GM18499 (cell line): ENCODE results near the gene ATP5F1C.
"Not testable (repeated sequence)": the region's sequence is repeated elsewhere in the genome, so short reads cannot be mapped to it uniquely, and the experiment has no call there.

Experiments
- ATAC-seq: cut with Tn5 transposase; IDR thresholded peaks from one replicate; pipeline ENCODE4 v1.9.1; 2021; ENCODE audit warnings: moderate number of reproducible peaks; ENCODE audit not compliant: insufficient read depth, unreplicated experiment

The ATP5F1C gene

GRCh38 chr10:7792541-7792940 is 4.6 kb downstream of the ATP5F1C start:
- ATAC-seq: no peak

- ATAC-seq: no peak
Measured at GRCh38 chr10:7794251-7795026, 6.5 kb downstream of the ATP5F1C start.

DNA sequence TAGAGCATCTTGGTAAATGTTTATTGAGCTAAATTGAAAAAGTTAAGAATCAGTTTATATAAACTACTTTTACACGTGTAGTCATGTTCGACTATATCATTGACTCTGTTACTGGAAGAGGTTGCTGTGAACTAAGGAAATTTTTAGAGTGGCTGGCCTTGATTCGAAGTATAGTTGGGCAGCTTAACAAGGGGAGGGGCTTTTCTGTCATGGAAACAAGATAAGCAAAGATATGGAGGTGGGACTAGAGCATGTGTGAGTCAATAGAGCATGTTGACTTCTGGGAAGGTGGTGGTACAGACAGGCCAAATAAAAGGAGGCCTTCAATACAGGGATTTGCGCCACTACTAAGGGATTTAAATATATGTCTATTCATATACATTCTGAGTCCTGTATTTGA is 7.6 kb downstream of the ATP5F1C start:
- no peak for ATAC-seq

GRCh38 chr10:7797582-7797981 is 9.6 kb downstream of the ATP5F1C start:
- ATAC-seq: no peak

DNA sequence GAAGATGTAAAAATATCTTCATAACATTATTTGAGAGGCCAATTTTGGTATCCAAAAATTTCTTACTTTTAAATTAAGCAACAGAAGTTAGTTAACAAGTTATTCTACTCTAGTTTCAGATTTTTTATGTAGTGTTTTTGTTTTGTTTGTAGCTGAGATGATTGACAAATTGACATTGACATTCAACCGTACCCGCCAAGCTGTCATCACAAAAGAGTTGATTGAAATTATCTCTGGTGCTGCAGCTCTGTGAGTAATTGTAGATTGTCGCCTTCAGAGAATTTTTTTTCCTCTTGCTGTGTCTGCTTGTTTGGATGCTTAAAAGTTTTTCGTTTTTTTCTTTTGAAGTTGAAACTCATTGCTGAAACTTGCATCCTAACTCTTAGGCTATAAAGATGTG is 14.6 kb downstream of the ATP5F1C start:
- no peak for ATAC-seq

DNA sequence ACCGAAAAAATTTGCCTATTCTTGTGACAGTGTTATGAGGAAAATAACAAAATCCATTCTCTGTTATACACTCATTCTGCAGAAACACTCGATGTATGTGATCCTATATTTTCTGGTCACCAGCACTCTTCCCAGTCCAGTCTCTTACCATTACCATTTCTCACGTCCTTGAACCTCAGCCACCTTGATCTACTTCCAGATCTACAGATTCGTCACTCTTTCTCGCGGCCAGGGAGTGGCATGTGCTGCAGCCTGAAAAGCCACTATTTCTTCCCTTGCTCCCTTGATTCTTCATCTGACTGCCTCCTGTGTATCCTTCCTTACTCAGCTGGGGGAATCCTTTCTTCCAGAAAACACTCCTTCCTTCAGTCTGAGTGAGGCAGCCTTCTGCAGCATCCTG is 16.2 kb downstream of the ATP5F1C start:
- no peak for ATAC-seq

GRCh38 chr10:7804741-7805140 is 16.8 kb downstream of the ATP5F1C start:
- ATAC-seq: no peak

- no peak for ATAC-seq
Measured at GRCh38 chr10:7808686-7809267, 20.8 kb downstream of the ATP5F1C start.

DNA sequence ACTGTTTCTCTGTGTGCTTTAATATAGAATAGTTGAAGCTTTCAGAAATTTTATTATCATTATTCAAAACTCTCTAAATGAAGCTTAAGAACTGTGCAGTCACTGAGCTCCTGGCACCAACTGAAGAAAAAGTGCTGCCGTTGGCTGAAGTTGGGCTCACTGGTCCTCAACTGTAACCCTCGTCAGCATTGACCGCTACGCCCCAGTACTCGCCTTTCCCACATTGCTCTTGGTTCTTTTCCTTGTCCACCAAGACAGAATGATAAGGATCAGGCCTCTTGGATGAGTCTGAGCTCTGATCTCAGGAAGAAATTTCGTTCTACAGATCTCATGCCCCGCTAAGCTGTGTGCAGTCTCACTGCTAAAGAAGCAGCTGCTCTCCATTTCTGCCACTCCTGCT is 22.5 kb downstream of the ATP5F1C start:
- ATAC-seq: no peak

- ATAC-seq: no peak
Measured at GRCh38 chr10:7811000-7811399, 23.0 kb downstream of the ATP5F1C start.

DNA sequence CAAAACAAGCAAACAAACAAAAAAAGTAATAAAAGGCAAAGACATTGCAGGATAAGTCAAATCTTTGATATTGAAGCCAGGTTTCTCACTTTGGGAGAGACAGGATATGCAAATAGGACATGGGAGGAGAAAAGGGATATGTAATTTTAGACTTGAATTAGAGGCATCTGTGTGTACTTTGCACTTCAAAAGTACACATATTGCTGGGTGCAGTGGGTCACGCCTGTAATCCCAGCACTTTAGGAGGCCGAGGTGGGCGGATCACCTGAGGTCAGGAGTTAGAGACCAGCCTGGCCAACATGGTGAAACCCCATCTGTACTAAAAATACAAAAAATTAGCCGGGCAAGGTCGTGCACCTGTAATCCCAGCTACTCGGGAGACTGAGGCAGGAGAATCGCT is 23.8 kb downstream of the ATP5F1C start:
- not testable (repeated sequence) for ATAC-seq

DNA sequence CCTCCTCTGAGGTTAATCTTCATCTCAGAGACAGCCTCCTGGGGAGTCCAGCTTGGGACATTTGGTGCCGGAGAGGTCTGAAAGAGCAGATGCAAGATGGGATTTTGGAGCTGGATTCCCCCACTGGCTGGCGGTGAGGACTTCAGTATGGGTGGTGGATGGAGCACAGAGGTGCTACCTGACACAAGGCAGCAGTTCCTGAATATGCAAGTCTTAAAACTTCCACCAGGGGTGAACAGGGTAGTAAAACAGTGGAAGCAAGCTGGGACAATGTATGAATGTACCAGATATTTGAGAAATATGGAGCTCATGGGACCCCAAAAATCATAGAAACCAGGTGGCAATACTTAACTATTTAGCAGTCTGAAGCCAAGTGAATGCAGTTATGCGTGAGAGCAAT is 25.5 kb downstream of the ATP5F1C start:
- no peak for ATAC-seq

GRCh38 chr10:7817576-7817975 is 29.6 kb downstream of the ATP5F1C start:
- no peak for ATAC-seq

DNA sequence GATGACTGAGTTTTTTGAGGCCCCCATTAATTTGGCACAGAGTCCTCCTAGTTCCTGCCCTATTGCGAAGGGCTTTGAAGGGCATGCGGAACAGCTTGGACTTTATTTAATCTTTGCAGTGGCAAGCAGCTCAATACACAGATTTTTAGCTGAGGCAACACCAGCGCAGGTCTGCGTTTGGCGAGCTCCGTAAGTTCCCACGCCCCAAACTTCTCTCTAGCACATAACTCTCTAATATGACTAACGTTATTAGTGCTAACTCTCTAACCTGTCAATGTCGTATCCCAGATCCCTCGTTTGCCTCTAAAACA is 30.0 kb downstream of the ATP5F1C start:
- ATAC-seq: no peak

- ATAC-seq: peak; percentile 85
Measured at GRCh38 chr10:7818295-7819120, 30.5 kb downstream of the ATP5F1C start, which contains the start of gene TAF3. TSS of gene TAF3 (plus strand) at chr10:7818505. CDS start at chr10:7818710, 205 bp downstream.

DNA sequence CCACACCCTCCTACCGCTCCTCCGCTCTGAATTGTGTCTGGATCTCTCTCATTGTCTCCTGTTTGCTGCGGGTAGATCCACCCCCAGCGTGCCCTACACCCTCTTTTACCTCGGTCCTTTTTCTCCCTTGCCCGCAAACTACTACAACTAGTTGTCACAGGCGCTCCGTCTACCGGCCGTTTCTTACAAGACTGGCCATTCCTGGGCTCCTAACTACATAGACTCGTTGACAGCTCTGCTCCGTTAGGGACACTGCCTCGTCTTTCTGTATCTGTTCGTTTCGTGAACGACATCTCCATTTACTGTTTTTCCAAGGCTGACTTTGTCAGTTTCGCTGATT is 31.1 kb downstream of the ATP5F1C start:
- ATAC-seq: peak; percentile 27

GRCh38 chr10:7824251-7824650 is 36.3 kb downstream of the ATP5F1C start:
- ATAC-seq: no peak

- ATAC-seq: no peak
Measured at GRCh38 chr10:7826971-7827370, 39.0 kb downstream of the ATP5F1C start.

DNA sequence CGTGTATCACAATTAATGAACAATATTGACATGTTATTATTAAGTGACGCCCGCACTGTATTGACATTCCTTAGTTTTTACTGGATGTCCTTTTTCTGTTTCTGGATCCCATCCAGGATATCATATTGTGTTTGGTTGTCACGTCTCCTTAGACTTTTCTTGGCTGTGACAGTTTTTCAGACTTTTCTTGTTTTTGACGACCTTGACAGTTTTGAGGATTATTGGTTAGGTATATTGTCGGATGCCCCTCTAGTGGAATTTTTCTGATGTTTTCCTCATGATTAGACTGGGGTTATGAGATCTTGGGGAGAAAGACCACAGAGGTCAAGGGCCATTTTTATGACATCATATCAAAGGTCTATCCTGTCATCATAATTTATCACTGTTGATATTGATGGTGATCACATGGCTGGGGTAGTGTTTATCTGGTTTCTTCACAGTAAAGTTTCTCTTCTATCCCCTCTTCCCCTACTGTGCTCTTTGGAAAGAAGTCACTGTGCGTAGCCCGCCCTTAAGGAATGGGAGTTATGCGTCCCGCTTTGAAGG is 41.4 kb downstream of the ATP5F1C start:
- ATAC-seq: no peak

- no peak for ATAC-seq
Measured at GRCh38 chr10:7832060-7832459, 44.1 kb downstream of the ATP5F1C start.

DNA sequence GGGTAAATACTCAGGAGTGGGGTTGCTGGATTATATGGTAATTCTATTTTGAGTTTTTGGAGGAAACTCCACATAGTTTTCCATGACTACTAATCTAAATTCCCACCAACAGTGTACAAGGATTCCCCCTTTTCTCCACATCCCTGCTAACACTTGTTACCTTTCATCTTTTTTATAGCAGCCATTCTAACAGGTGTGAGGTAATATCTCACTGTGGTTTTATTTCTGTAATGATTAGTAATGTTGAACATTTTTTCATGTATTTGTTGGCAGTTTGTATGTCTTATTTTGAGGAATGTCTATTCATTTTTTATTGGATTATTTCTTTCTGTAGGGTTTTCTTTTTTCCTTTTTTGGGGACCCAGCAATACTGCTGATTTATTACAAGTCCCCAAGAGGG is 45.2 kb downstream of the ATP5F1C start:
- no peak for ATAC-seq
